NCI-H2196 (cell line): ENCODE results near the gene GBF1.
"Not testable (repeated sequence)": the region's sequence is repeated elsewhere in the genome, so short reads cannot be mapped to it uniquely, and the experiment has no call there.

Experiments
- DNase-seq: peaks from one replicate; lab custom pipeline; 2025; ENCODE audit not compliant: unreplicated experiment; lab: John Stamatoyannopoulos, UW

Gene GBF1

DNA sequence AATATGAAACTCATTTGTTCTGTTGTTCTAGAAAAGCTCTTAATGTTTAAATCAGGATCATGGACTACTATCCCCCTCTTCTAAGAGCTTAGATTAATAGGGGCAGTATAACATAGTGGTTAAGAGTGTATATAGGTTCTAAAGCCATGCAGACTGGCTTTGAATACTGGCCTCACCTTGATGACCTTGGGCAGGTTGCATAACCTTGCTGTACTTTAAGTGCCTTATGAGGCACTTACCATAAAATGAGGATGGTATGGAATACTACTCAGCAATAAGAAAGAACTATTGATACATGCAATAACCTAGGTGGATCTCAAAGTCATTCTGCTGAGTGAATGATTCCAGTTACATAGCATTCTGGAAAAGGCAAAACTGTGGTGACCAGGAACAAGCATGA, 53.6 kb downstream of the GBF1 start:
- no peak for DNase-seq

DNA sequence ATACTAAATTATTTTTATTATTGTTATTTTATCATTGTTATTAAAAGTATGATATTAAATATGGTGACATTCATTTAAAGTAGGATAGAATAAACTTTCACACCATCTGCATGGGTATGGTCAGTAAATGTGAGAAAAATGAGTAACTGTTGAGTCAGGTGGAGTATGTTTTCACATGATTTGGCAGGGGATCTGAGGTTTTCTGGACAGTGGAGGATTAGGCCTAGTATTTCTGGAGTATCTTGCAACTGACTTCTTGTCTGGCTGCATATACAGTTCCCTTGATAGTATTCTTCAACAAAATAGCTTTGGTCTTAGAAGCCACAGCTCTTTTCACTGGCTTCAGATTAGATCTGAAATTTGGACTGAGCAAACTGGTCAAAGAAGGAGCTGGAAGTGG, 54.5 kb downstream of the GBF1 start:
- no peak for DNase-seq

- no peak for DNase-seq
Observed at GRCh38 chr10:102300278-102300843, 55.0 kb downstream of the GBF1 start.

DNA sequence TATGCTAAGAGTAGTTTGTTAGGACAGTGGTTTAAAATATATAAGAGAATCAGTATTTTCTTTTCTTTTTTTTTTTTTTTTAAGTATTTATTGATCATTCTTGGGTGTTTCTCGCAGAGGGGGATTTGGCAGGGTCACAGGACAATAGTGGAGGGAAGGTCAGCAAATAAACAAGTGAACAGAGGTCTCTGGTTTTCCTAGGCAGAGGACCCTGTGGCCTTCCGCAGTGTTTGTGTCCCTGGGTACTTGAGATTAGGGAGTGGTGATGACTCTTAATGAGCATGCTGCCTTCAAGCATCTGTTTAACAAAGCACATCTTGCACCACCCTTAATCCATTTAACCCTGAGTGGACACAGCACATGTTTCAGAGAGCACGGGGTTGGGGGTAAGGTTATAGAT, 55.6 kb downstream of the GBF1 start:
- DNase-seq, result not testable (repeated sequence)

- DNase-seq, result not testable (repeated sequence)
Observed at GRCh38 chr10:102301332-102301731, 56.0 kb downstream of the GBF1 start.

- DNase-seq, result no peak
Observed at GRCh38 chr10:102302611-102303010, 57.3 kb downstream of the GBF1 start.

DNA sequence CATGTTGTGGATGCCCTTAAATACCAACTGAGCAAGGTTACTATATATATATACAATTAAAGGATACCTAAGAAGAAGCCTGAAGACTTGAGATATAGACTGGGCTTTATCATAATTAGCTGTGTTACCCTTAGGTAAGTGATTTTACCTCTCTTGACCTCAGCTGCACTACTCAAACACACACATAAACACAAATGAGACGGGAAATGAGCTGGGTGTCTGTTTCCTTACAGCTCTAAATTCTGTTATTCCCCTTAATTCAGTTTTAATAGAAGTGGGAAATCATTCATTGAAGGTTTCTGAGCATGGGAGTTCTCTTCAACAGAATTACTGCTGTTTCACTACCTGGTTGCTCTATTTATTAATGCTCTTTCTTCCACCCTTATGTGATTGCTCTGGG, 60.7 kb downstream of the GBF1 start:
- DNase-seq, result no peak

GRCh38 chr10:102306710-102307109, 61.4 kb downstream of the GBF1 start:
- no peak for DNase-seq

GRCh38 chr10:102308318-102308717, 63.0 kb downstream of the GBF1 start:
- DNase-seq, result not testable (repeated sequence)

GRCh38 chr10:102309236-102309635, 63.9 kb downstream of the GBF1 start:
- no peak for DNase-seq

DNA sequence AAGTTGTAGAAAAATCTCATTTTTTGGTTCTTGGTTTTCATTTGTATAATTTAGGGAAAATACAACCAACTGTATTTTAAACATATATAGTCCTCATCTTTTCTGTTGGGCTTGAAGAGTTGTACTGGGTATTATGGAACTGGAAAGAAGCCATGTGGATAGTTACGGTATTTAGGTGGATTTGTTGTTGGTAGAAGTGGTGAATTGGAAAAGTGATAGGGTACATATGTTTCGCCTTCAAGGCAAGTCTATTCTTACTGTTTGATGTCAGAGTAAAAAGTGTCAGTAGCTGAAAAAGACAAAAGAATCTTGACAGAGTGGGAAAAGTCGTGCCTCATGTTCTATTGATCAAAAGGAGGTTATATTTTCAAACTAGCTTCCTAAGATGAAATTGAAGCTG, 64.6 kb downstream of the GBF1 start:
- DNase-seq, result no peak

- no peak for DNase-seq
Observed at GRCh38 chr10:102310361-102311024, 65.2 kb downstream of the GBF1 start.

- no peak for DNase-seq
Observed at GRCh38 chr10:102311025-102311420, 65.7 kb downstream of the GBF1 start.

DNA sequence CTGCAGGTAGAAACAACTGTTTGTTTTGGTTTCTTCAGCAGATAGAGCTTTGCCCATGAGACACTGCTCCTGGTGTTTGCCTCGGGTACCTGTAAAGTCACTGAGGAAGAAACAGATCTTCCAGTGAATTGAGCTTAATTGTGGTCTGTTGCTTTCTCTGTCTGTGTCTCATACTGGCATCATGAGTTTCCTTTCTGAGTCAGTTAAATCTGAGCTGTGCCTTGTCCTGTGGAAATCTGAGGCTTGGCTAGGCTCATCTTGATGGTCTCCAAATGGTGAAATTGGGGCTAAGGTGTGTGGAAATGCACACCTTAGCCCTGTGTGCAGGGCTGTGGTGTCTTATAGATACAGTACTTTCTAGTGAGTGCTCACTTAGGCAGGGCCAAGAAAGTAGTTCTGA, 67.4 kb downstream of the GBF1 start:
- DNase-seq, result no peak

GRCh38 chr10:102313221-102313896, 68.0 kb downstream of the GBF1 start:
- no peak for DNase-seq

GRCh38 chr10:102314801-102315200, 69.5 kb downstream of the GBF1 start:
- DNase-seq, result no peak

GRCh38 chr10:102316421-102316820, 71.1 kb downstream of the GBF1 start:
- DNase-seq, result no peak

DNA sequence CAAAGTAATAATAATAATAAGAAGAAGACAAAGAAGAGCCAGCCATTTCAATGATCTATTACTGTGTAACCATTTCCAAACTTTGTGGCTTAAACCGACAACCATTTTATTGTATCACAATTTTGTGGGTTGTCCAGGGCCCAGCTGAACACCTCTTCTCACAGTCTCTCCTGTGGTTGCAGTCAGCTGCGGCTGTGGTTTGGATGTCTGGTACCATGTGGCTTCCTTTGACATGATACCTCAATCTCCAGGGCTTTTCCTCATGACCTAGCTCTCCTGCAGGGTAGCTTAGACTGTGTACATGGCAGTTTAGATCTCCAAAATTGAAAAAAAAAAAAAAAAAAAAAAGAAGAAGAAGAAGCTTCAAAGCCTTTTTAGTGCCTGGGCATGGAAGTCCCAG, 77.6 kb downstream of the GBF1 start:
- no peak for DNase-seq

GRCh38 chr10:102324061-102324460, 78.7 kb downstream of the GBF1 start:
- DNase-seq, result no peak

DNA sequence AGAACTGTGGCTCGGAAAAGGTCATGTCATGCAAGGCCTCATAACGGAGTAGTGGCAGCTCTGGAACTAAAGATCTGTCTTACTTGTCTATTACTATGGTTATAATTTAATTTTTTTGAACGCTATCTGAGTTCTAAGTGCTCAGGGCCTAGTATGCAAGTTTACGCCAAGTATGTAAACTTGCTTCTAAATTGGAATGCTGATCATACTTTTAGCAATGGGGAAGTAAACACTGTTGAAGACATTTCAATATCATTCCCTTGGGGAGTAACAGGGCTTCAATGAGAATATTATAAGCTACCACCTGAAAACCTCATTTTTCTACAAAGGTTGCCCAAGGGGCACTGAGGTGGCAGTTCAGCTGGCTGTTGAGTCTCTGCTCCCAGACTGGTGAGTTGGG, 80.7 kb downstream of the GBF1 start:
- no peak for DNase-seq

GRCh38 chr10:102327002-102327401, 81.7 kb downstream of the GBF1 start:
- DNase-seq, result no peak

DNA sequence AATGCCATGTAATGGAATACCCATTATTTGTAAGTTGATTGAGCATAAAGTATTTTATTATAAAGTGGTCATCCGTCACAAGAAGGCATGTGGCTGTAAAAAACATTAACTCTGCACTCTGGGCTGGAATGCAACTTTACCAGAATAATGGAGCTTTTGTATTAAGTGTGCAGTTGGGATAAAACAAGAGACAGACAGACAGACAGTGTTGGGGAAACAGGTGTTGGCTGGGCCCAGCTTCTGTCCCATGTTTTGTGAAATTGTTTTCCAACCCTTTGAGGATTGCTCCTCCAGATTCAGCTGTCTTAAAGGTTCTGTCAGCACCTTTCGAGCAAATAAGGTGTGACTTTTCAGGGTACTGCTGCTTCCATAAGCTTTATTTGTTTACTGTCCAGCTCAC, 82.3 kb downstream of the GBF1 start:
- DNase-seq, result no peak

- DNase-seq, result no peak
Observed at GRCh38 chr10:102332772-102333171, 87.4 kb downstream of the GBF1 start.
